Trophoblast cell (in vitro differentiated cells and primary cell): ENCODE results near the gene HEPHL1.
"Not testable (repeated sequence)": the region's sequence is repeated elsewhere in the genome, so short reads cannot be mapped to it uniquely, and the experiment has no call there.

Experiments
- DNase-seq, 2 donors: peaks; one replicate each; pipeline ENCODE4 v3.0.0-alpha.2; 2016
- H2AFZ ChIP-seq: 2 replicates; pipeline ENCODE4 v1.6.1; 2013; ENCODE audit warnings: low read length, moderate library complexity, mild to moderate bottlenecking; ENCODE audit not compliant: insufficient read depth, poor library complexity
- H2AK5ac ChIP-seq: 2 replicates; pipeline ENCODE4 v1.6.1; 2013; ENCODE audit warnings: mild to moderate bottlenecking, low read length
- H2BK120ac ChIP-seq: 2 replicates; pipeline ENCODE4 v1.6.1; 2013; ENCODE audit warnings: low read length, mild to moderate bottlenecking, moderate library complexity; ENCODE audit not compliant: insufficient read depth, poor library complexity
- H2BK12ac ChIP-seq: 2 replicates; pipeline ENCODE4 v1.6.1; 2013; ENCODE audit warnings: mild to moderate bottlenecking, low read length, moderate library complexity
- H2BK5ac ChIP-seq: 2 replicates; pipeline ENCODE4 v1.6.1; 2013; ENCODE audit warnings: low read length, low read depth, moderate library complexity, mild to moderate bottlenecking; ENCODE audit not compliant: poor library complexity
- H3K14ac ChIP-seq: 2 replicates; pipeline ENCODE4 v1.6.1; 2013; ENCODE audit warnings: mild to moderate bottlenecking, low read length
- H3K18ac ChIP-seq: 2 replicates; pipeline ENCODE4 v1.6.1; 2013; ENCODE audit warnings: mild to moderate bottlenecking, low read length
- H3K23ac ChIP-seq: 2 replicates; pipeline ENCODE4 v1.6.1; 2013; ENCODE audit warnings: low read length
- H3K27ac ChIP-seq: 2 replicates; pipeline ENCODE4 v1.5.1; 2013; ENCODE audit warnings: low read depth, mild to moderate bottlenecking, inconsistent platforms, low read length, moderate library complexity
- H3K27me3 ChIP-seq: 2 replicates; pipeline ENCODE4 v1.6.1; 2013; ENCODE audit warnings: inconsistent platforms, mild to moderate bottlenecking, low read length, moderate library complexity; ENCODE audit not compliant: insufficient read depth
- H3K36me3 ChIP-seq, 2 experiments: 1 replicate in 1 of 2; 2 replicates in 1 of 2; pipeline ENCODE4 v1.6.1; 2013; ENCODE audit warnings: low read length in 2 of 2, mild to moderate bottlenecking in 2 of 2, moderate library complexity in 1 of 2; ENCODE audit not compliant: insufficient read depth in 2 of 2, control insufficient read depth in 1 of 2
- H3K4ac ChIP-seq: 2 replicates; pipeline ENCODE4 v1.6.1; 2013; ENCODE audit warnings: low read depth, mild to moderate bottlenecking, low read length, moderate library complexity
- H3K4me1 ChIP-seq, 2 experiments: 1 replicate in 1 of 2; 2 replicates in 1 of 2; pipeline ENCODE4 v1.6.1; 2013; ENCODE audit warnings: low read length in 2 of 2, mild to moderate bottlenecking in 2 of 2, moderate library complexity in 1 of 2; ENCODE audit not compliant: insufficient read depth in 2 of 2, control insufficient read depth in 1 of 2
- H3K4me2 ChIP-seq: 2 replicates; pipeline ENCODE4 v1.6.1; 2013; ENCODE audit warnings: inconsistent platforms, mild to moderate bottlenecking, low read length, moderate library complexity
- H3K4me3 ChIP-seq: 2 replicates; pipeline ENCODE4 v1.5.1; 2013; ENCODE audit warnings: mild to moderate bottlenecking, low read depth, low read length, inconsistent platforms
- H3K79me1 ChIP-seq: one replicate; pipeline ENCODE4 v1.6.1; 2013; ENCODE audit warnings: low read length
- H3K79me2 ChIP-seq: 2 replicates; pipeline ENCODE4 v1.6.1; 2013; ENCODE audit warnings: low read length, mild to moderate bottlenecking; ENCODE audit not compliant: control insufficient read depth, insufficient read depth, poor library complexity
- H3K9ac ChIP-seq: 2 replicates; pipeline ENCODE4 v1.6.1; 2013; ENCODE audit warnings: mild to moderate bottlenecking, low read length
- H3K9me3 ChIP-seq: 2 replicates; pipeline ENCODE4 v1.6.1; 2013; ENCODE audit warnings: low read depth, mild to moderate bottlenecking, control low read depth, inconsistent platforms, low read length; ENCODE audit not compliant: insufficient read depth
- H4K12ac ChIP-seq: 2 replicates; pipeline ENCODE4 v1.6.1; 2013; ENCODE audit warnings: low read depth, mild to moderate bottlenecking, low read length, moderate library complexity
- H4K8ac ChIP-seq: 2 replicates; pipeline ENCODE4 v1.6.1; 2013; ENCODE audit warnings: low read depth, mild to moderate bottlenecking, low read length, moderate library complexity
- H4K91ac ChIP-seq: one replicate; pipeline ENCODE4 v1.6.1; 2013; ENCODE audit warnings: low read depth, mild to moderate bottlenecking, low read length, moderate library complexity
- WGBS: extraction: QIAGEN DNeasy Blood & Tissue Kit; methylation state at CpG from one replicate; pipeline ENCODE4 v1.1.7; 2013; ENCODE audit warnings: missing lambda C conversion rate; ENCODE audit not compliant: insufficient read length, insufficient coverage; ENCODE audit errors: extremely low coverage; 5-methylcytosine and 5-hydroxymethylcytosine counted together

The HEPHL1 gene

DNA sequence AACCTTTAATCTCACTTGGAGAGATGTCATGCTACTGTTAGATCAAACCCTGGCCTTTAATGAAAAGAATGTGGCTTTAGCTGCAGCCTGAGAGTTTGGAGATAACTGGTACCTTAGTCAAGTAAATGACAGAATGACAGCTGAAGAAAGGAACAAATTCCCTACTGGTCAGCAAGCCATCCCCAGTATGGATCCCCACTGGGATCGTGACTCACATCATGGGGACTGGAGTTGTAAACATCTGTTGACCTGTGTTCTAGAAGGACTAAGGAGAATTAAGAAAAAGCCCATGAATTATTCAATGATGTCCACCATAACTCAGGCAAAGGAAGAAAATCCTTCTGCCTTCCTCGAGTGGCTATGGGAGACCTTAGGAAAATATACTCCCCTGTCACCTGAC is 99.4 kb downstream of the HEPHL1 start:
- H3K79me2 ChIP-seq, H3K79me1 ChIP-seq, H3K27ac ChIP-seq, DNase-seq, H3K4me3 ChIP-seq, H2AFZ ChIP-seq, H3K4ac ChIP-seq, H3K9me3 ChIP-seq, H3K4me2 ChIP-seq, H3K18ac ChIP-seq, H4K8ac ChIP-seq, H2BK5ac ChIP-seq, H3K9ac ChIP-seq, H2BK120ac ChIP-seq, H4K91ac ChIP-seq, H3K14ac ChIP-seq, H2AK5ac ChIP-seq, H4K12ac ChIP-seq, H3K23ac ChIP-seq, H3K36me3 ChIP-seq, H3K4me1 ChIP-seq, H2BK12ac ChIP-seq, H3K27me3 ChIP-seq: not testable (repeated sequence)
- no CpG with 5 or more reads among the region's 2 CpGs for WGBS

GRCh38 chr11:94120946-94121345 is 99.8 kb downstream of the HEPHL1 start:
- Histone ChIP-seq H3K79me1 (no peaks in the 10 kb centered on the region), H3K4me3 (no peak overlapping the region), H3K4me1 (no peaks in the 10 kb centered on the region), H3K27ac (no peak overlapping the region), H2BK12ac (no peak overlapping the region), H4K8ac (no peak overlapping the region), H4K91ac (no peak overlapping the region), H2BK5ac (no peak overlapping the region), H3K79me2 (no peaks in the 10 kb centered on the region), H3K36me3 (no peaks in the 10 kb centered on the region), H3K4me2 (no peak overlapping the region), H3K23ac (no peak overlapping the region), H3K27me3 (no peaks in the 10 kb centered on the region), H3K9me3 (no peaks in the 10 kb centered on the region), H3K4ac (no peak overlapping the region), H3K14ac (no peak overlapping the region), H2BK120ac (no peak overlapping the region), H3K9ac (peak overlapping the region; percentile 58), H2AFZ (no peak overlapping the region), H3K18ac (no peak overlapping the region), H4K12ac (no peak overlapping the region), H2AK5ac (no peak overlapping the region)
- WGBS: no CpG with 5 or more reads among the region's 6 CpGs
- no peak for DNase-seq

DNA sequence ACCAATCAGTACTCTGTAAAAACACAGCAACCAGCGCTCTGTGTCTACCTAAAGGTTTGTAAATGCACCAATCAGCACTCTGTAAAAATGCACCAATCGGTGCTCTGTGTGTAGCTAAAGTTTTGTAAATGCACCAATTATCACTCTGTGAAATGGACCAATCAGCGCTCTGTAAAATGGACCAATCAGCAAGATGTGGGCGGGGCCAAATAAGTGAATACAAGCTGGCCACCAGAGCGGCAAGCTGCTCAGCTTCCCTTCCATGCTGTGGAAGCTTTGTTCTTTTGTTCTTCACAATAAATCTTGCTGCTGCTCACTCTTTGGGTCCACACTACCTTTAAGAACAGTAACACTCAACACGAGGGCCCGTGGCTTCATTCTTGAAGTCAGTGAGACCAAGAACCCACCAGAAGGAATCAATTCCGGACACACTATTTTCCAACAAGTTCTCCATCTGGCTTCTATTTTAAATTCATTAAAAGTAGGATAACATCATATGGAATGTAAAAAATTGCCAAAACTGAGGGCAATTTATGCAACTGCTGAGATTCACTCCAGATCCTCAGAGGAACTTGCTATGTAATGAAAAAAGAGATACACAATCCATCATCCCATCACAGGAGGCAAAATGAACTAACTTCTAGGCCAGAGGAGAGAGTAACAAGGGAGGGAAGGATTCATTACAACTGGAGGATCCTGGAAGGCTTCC is 104.4 kb downstream of the HEPHL1 start:
- Histone ChIP-seq H4K12ac (no peak overlapping the region), H3K79me2 (peaks cover 10% of the 10 kb centered on the region), H3K27me3 (no peaks in the 10 kb centered on the region), H3K79me1 (peaks cover 12% of the 10 kb centered on the region), H2BK5ac (no peak overlapping the region), H3K4me3 (no peak overlapping the region), H2AK5ac (no peak overlapping the region), H3K36me3 (no peaks in the 10 kb centered on the region), H3K14ac (no peak overlapping the region), H2BK12ac (no peak overlapping the region), H3K4me2 (no peak overlapping the region), H4K8ac (no peak overlapping the region), H2AFZ (no peak overlapping the region), H3K9ac (no peak overlapping the region), H3K23ac (no peak overlapping the region), H4K91ac (no peak overlapping the region), H2BK120ac (no peak overlapping the region), H3K18ac (no peak overlapping the region), H3K27ac (no peak overlapping the region), H3K9me3 (no peaks in the 10 kb centered on the region), H3K4ac (no peak overlapping the region), H3K4me1 (peaks cover 0 to 7% of the 10 kb centered on the region in 2 experiments)
- no CpG with 5 or more reads among the region's 8 CpGs for WGBS
- DNase-seq: no peak

GRCh38 chr11:94127638-94128037 is 106.5 kb downstream of the HEPHL1 start:
- Histone ChIP-seq H2BK120ac (no peak overlapping the region), H2AK5ac (no peak overlapping the region), H3K9ac (no peak overlapping the region), H3K23ac (no peak overlapping the region), H3K79me1 (peaks cover 12% of the 10 kb centered on the region), H3K4ac (no peak overlapping the region), H3K36me3 (no peaks in the 10 kb centered on the region), H4K8ac (no peak overlapping the region), H3K79me2 (peaks cover 10% of the 10 kb centered on the region), H2BK12ac (no peak overlapping the region), H3K4me3 (peak overlapping the region; percentile 43), H3K9me3 (no peaks in the 10 kb centered on the region), H3K27ac (no peak overlapping the region), H2AFZ (no peak overlapping the region), H4K12ac (no peak overlapping the region), H3K4me1 (peaks cover 0 to 10% of the 10 kb centered on the region in 2 experiments), H3K27me3 (no peaks in the 10 kb centered on the region), H3K14ac (no peak overlapping the region), H3K18ac (no peak overlapping the region), H3K4me2 (peak overlapping the region; percentile 78), H2BK5ac (no peak overlapping the region), H4K91ac (no peak overlapping the region)
- no peak for DNase-seq
